ENCODE results near the gene SLC19A1. TPM values are rescaled to one million over a fixed set of nuclear protein-coding genes. Genes with fewer than 3 reads are reported as not detected.
A peak's percentile ranks its signal among the peaks of the same experiment; 100 is the strongest.

The SLC19A1 gene
- total and polyA plus RNA-seq, 4 donors = 9.0 to 37.2 (median 21.1) TPM

DNA sequence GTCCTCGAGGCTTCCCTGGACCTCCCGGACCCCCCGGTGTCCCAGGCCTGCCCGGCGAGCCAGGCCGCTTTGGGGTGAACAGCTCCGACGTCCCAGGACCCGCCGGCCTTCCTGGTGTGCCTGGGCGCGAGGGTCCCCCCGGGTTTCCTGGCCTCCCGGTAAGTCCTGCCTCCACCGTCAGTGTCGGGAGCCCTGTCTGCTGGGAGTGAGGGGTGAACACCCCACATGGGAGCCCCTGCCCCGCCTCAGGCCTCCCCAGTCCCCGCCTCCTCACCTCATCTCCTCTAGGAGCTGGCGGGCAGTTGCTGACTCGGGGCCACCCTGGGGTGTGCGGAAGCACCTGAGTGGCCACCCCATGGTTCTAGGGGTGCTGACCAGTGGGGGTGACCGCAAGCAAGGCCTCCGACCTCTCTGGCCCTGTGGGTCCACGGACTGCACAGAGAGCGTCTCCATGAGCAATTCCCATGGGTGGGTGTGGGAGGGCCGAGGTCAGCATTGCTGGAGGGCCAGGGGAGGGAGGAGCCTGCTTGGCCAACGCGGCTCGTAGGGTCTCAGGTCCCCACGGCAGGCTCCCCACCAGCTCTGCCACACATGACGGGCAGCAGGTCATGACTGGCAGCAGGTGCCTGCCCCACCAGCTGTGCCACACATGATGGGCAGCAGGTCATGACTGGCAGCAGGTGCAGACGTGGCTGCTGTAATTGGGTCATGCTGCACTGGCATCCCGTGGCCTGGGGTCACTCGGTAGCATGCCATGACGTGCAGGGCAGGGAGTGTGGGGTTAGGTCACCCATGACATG, 61.3 kb downstream of the SLC19A1 start:
- no peak overlapping the region for H3K27ac ChIP-seq (ENCODE audit: low read depth, low read length)
- no peaks in the 10 kb centered on the region for H3K9me3 ChIP-seq (ENCODE audit: control insufficient read depth, insufficient read depth, low read length)
- 96% methylated on average over 30 of the region's 35 CpGs for WGBS (ENCODE audit: insufficient coverage)
- peaks cover 72% of the 10 kb centered on the region for H3K36me3 ChIP-seq (ENCODE audit: control insufficient read depth, insufficient read depth, low read length)
- no peak overlapping the region for H3K4me3 ChIP-seq (ENCODE audit: low read depth, low read length)
- DNase-seq (ENCODE audit: low read depth in 4 of 6, low spot score in 6 of 6) = no peak
- peaks cover 19% of the 10 kb centered on the region for H3K4me1 ChIP-seq (ENCODE audit: control insufficient read depth, insufficient read depth, low read length)
- no peaks in the 10 kb centered on the region for H3K27me3 ChIP-seq (ENCODE audit: control insufficient read depth, insufficient read depth, low read length)

DNA sequence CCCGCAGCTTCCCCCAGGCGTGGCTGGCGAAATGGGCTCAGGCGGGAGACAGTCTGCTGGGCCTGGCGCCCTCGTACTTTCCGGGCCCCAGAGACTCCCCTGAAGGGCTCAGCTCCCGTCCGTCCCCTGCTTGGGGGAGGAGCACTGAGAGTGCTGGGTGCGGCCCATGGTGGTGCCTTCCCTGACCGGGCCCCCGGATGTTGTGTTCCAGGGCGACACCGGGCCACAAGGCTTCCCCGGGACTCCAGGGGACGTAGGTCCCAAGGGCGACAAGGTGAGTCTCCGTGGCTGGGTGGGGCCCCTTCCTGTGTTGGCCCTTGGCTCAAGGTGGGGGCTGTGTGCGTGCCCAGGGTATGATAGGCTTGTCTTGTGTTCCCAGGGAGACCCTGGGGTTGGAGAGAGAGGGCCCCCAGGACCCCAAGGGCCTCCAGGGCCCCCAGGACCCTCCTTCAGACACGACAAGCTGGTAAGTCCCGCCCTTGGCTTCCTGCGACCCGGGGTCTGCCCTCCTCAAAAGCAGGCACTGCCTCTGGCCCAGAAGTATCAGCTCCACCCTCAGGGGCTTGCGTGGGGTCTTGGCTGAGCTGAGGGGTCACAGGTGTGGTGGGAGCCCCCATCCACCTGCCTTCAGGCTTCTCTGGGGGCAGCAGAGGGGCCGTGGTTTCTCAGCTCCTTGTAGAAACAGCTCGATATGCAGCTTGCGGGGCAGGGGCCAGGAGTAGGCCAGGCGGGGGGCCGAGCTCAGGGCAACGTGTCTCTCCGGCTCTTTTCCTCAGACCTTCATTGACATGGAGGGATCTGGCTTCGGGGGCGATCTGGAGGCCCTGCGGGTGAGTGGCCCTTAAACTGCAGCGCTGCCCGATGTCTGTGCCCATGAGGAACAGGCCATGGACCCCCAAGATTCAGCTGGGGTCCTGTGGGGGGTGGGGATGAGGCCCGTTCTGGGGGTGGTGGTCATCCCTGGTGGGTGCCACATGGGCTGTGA, 62.3 kb downstream of the SLC19A1 start:
- Histone ChIP-seq H3K9me3 (ENCODE audit: control insufficient read depth, insufficient read depth, low read length) (no peaks in the 10 kb centered on the region), H3K27me3 (ENCODE audit: control insufficient read depth, insufficient read depth, low read length) (no peaks in the 10 kb centered on the region), H3K36me3 (ENCODE audit: control insufficient read depth, insufficient read depth, low read length) (peaks cover 77% of the 10 kb centered on the region), H3K4me1 (ENCODE audit: control insufficient read depth, insufficient read depth, low read length) (peaks cover 19% of the 10 kb centered on the region), H3K4me3 (ENCODE audit: low read depth, low read length) (no peak overlapping the region), H3K27ac (ENCODE audit: low read depth, low read length) (no peak overlapping the region)
- DNase-seq (ENCODE audit: low read depth in 4 of 6, low spot score in 6 of 6) = no peak
- 94% methylated on average over 37 of the region's 37 CpGs for WGBS (ENCODE audit: insufficient coverage)

DNA sequence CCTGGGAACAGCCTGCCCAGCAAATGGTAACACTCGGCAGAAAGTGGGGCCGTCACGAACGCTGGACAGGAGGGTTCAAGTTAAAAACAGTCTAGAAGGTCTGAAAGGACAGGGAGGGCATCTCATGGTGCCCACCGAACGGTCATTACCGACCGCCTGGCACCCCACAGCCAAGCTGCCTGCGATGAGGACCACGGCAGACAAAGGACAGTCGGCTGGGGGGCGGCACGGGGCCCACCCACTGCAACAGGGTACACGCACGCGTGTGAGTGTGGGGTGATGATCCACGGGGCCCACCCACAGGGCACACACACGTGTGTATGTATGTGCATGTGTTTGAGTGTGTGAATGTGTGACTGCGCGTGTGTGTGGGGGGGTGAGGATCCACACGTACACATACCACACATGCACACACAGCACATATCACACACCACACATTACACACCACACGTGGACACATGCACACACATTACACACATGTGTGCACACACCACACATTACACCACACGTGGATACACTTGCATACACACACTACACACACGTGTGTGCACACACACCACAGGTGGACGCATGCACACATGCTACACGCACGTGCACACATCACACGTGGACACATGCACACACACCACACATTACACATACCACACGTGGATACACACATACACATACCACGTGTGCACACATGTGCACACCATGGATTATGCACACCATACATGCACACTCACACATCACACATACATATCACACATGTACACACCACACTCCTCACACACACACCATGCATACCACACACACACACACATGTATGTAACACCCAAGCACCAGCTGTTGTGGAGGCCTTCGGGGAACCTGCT, 63.2 kb downstream of the SLC19A1 start:
- Histone ChIP-seq H3K4me1 (ENCODE audit: control insufficient read depth, insufficient read depth, low read length) (peaks cover 19% of the 10 kb centered on the region), H3K9me3 (ENCODE audit: control insufficient read depth, insufficient read depth, low read length) (no peaks in the 10 kb centered on the region), H3K4me3 (ENCODE audit: low read depth, low read length) (no peak overlapping the region), H3K27me3 (ENCODE audit: control insufficient read depth, insufficient read depth, low read length) (no peaks in the 10 kb centered on the region), H3K36me3 (ENCODE audit: control insufficient read depth, insufficient read depth, low read length) (peaks cover 83% of the 10 kb centered on the region), H3K27ac (ENCODE audit: low read depth, low read length) (no peak overlapping the region)
- DNase-seq (ENCODE audit: low read depth in 4 of 6, low spot score in 6 of 6) = no peak
- whole genome bisulfite sequencing (ENCODE audit: insufficient coverage) = 95% methylated on average over 23 of the region's 31 CpGs

DNA sequence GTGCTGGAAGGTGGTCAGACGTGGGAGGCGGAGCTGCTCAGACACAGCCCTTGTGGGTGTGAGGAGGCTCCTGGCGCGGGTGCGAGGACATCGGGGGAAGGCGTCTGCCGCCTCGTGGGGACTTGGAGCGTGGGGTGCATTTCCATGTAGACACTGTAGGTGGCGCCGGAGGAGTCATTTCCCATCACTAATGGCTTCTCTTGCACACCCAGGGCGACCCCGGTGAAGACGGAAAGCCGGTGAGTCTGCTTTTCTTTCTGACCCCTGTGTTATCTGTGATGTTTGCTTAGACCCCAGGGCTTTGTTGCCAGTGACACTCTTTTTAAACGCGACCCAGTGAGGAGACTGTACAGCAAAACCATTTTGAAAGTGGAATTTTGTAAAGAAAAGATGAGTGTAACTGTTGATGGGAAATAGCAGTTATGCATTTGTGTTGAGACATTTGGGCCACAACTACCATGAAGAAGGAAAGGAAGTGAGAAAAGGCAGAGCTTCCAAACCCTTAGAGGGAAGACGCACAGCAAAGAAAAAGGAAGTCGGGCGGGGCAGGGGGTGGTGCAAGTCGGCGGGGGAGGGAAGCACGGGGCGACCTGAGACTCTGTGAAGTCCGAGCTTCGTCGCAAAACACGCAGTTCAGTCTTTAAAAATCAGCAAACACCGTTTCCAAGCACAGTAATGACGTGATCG, 64.0 kb downstream of the SLC19A1 start:
- no peak overlapping the region for H3K4me3 ChIP-seq (ENCODE audit: low read depth, low read length)
- no peaks in the 10 kb centered on the region for H3K9me3 ChIP-seq (ENCODE audit: control insufficient read depth, insufficient read depth, low read length)
- peaks cover 20% of the 10 kb centered on the region for H3K4me1 ChIP-seq (ENCODE audit: control insufficient read depth, insufficient read depth, low read length)
- no peak overlapping the region for H3K27ac ChIP-seq (ENCODE audit: low read depth, low read length)
- DNase-seq (ENCODE audit: low read depth in 4 of 6, low spot score in 6 of 6) = peak in 4 of 6 donors; percentile 31 to 86 (median 57)
- H3K27me3 ChIP-seq (ENCODE audit: control insufficient read depth, insufficient read depth, low read length) = no peaks in the 10 kb centered on the region
- peaks cover 79% of the 10 kb centered on the region for H3K36me3 ChIP-seq (ENCODE audit: control insufficient read depth, insufficient read depth, low read length)
- WGBS (ENCODE audit: insufficient coverage) = 44% methylated on average over 27 of the region's 32 CpGs

DNA sequence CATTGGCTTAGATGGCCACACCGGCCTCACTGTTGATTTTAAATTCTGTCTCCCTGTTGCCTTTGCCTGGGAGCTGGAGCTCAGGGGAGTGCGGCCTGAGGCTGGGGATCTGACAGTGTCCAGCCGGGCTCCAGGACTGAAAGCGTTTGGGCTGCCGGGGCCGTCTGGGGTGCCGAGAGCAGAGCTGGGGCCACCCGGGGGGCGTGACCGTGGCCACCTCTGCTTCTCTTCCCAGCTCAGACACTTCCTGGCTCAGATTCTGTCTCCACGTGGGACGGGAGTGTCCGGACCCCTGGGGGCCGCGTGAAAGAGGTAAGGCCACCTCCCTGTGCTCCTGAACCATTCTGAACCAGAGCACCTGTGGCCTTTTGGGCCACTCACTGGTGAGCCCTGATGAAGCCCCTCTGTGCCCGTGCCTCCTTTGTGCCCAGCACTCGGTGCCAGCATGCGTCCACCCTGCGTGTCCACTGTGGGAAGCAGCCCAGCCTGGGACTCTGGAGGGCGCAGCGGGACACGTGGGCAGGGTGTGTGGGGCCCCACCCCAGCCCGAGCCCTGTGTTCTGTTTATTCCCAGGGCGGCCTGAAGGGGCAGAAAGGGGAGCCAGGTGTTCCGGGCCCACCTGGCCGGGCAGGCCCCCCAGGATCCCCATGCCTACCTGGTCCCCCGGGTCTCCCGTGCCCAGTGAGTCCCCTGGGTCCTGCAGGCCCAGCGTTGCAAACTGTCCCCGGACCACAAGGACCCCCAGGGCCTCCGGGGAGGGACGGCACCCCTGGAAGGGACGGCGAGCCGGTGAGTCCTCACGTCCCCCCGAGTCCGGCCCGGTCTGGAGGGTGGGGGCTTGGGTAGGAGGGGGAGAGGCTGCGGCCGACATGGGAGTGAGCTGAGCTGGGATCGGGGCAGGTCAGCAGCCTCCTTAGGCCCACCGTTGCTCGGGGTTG, 64.8 kb downstream of the SLC19A1 start:
- H3K9me3 ChIP-seq (ENCODE audit: control insufficient read depth, insufficient read depth, low read length) = no peaks in the 10 kb centered on the region
- H3K27me3 ChIP-seq (ENCODE audit: control insufficient read depth, insufficient read depth, low read length) = no peaks in the 10 kb centered on the region
- DNase-seq (ENCODE audit: low read depth in 4 of 6, low spot score in 6 of 6) = no peak
- H3K4me1 ChIP-seq (ENCODE audit: control insufficient read depth, insufficient read depth, low read length) = peaks cover 23% of the 10 kb centered on the region
- no peak overlapping the region for H3K27ac ChIP-seq (ENCODE audit: low read depth, low read length)
- peaks cover 79% of the 10 kb centered on the region for H3K36me3 ChIP-seq (ENCODE audit: control insufficient read depth, insufficient read depth, low read length)
- no peak overlapping the region for H3K4me3 ChIP-seq (ENCODE audit: low read depth, low read length)
- 80% methylated on average over 44 of the region's 44 CpGs for WGBS (ENCODE audit: insufficient coverage)

DNA sequence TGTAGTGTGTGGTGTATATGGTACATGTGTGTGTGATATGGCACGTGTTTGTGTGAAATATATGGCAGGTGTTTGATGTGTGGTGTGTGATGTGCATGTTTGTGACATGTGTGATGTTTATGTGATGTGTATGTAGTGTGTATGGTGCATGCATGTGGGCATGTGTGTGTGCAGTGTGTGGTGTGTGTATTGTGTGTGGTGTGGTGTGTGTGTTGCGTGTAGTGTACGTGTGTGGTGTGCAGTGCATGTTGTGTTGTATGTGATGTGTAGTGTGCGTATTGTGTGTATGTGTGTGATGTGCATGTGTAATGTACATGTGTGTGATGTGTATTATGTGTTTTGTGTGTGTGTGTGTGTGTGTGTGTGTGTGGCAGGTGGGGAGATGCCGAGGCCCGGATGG, 65.7 kb downstream of the SLC19A1 start:
- Histone ChIP-seq H3K4me3 (ENCODE audit: low read depth, low read length) (no peak overlapping the region), H3K27me3 (ENCODE audit: control insufficient read depth, insufficient read depth, low read length) (no peaks in the 10 kb centered on the region), H3K36me3 (ENCODE audit: control insufficient read depth, insufficient read depth, low read length) (peaks cover 72% of the 10 kb centered on the region), H3K9me3 (ENCODE audit: control insufficient read depth, insufficient read depth, low read length) (no peaks in the 10 kb centered on the region), H3K27ac (ENCODE audit: low read depth, low read length) (no peak overlapping the region), H3K4me1 (ENCODE audit: control insufficient read depth, insufficient read depth, low read length) (peaks cover 32% of the 10 kb centered on the region)
- DNase-seq (ENCODE audit: low read depth in 4 of 6, low spot score in 6 of 6) = no peak
- 94% methylated on average over 6 of the region's 6 CpGs for WGBS (ENCODE audit: insufficient coverage)

DNA sequence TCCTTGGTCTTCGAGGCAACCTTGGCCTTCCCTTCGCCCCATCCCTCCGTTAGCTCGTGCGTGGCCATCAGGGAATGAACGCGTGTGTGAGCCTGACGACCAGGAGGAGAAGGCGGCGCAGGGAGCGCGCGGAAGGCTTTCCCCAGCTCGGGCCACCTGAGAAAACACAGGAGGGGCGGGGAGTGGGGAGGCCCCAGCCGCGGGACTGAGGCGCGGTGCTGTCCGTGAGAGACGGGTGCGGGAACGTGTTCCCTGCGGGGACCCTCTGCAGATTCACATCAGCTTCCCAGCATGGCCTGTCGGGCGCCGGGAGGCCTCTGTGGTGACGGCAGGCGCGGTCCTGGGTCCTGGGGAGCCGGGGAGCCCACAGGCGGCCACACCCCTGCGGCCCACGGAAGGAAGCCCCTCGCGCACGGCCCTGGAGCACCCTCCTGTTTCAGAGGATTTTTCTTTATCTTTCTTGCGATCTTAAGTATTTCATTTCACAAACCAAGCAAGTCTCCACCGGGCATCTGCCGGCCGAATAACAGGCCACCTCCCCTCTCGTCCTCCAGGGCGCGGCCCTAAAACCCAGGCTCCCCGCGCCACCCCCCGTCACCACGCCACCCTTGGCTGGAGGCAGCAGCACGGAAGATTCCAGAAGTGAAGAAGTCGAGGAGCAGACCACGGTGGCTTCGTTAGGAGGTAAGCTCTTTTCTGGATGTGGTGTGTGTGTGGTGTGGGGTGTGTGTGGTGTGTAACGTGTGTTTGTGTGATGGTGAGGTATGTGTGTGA, 66.3 kb downstream of the SLC19A1 start:
- H3K9me3 ChIP-seq (ENCODE audit: control insufficient read depth, insufficient read depth, low read length) = no peaks in the 10 kb centered on the region
- DNase-seq (ENCODE audit: low read depth in 4 of 6, low spot score in 6 of 6) = no peak
- H3K36me3 ChIP-seq (ENCODE audit: control insufficient read depth, insufficient read depth, low read length) = peaks cover 66% of the 10 kb centered on the region
- peaks cover 38% of the 10 kb centered on the region for H3K4me1 ChIP-seq (ENCODE audit: control insufficient read depth, insufficient read depth, low read length)
- no peak overlapping the region for H3K4me3 ChIP-seq (ENCODE audit: low read depth, low read length)
- H3K27me3 ChIP-seq (ENCODE audit: control insufficient read depth, insufficient read depth, low read length) = no peaks in the 10 kb centered on the region
- H3K27ac ChIP-seq (ENCODE audit: low read depth, low read length) = no peak overlapping the region
- WGBS (ENCODE audit: insufficient coverage) = 87% methylated on average over 49 of the region's 53 CpGs

Measured in spinal cord (tissue), 10 donors.